Stomach smooth muscle (tissue), 2 donors: ENCODE measurements around the gene FOXB1.

Experiments used
- H3K27ac ChIP-seq: one replicate; pipeline ENCODE4 v1.7.0; 2013; ENCODE audit warnings: mild to moderate bottlenecking, low read length, inconsistent platforms
- H3K27me3 ChIP-seq, 2 donors: one replicate each; pipeline ENCODE4 v1.7.0; 2013; ENCODE audit warnings: low read length in 2 of 2; ENCODE audit not compliant: insufficient read depth in 2 of 2, control insufficient read depth in 1 of 2
- H3K36me3 ChIP-seq, 2 donors: one replicate each; pipeline ENCODE4 v1.7.0; 2013; ENCODE audit warnings: low read length in 2 of 2; ENCODE audit not compliant: control insufficient read depth in 2 of 2, insufficient read depth in 2 of 2
- H3K4me1 ChIP-seq: one replicate; pipeline ENCODE4 v1.7.0; 2013; ENCODE audit warnings: low read length; ENCODE audit not compliant: control insufficient read depth, insufficient read depth
- H3K4me3 ChIP-seq, 2 donors: one replicate each; pipeline ENCODE4 v1.7.0; 2013; ENCODE audit warnings: low read length in 2 of 2
- H3K9ac ChIP-seq, 2 donors: one replicate each; pipeline ENCODE4 v1.7.0; 2013; ENCODE audit warnings: low read length in 2 of 2, mild to moderate bottlenecking in 1 of 2
- H3K9me3 ChIP-seq, 2 donors: one replicate each; pipeline ENCODE4 v1.7.0; 2013; ENCODE audit warnings: low read length in 2 of 2; ENCODE audit not compliant: control insufficient read depth in 2 of 2
- donor health status: healthy.
- donor health status: Pancreatic carcinoma.

The FOXB1 gene

DNA sequence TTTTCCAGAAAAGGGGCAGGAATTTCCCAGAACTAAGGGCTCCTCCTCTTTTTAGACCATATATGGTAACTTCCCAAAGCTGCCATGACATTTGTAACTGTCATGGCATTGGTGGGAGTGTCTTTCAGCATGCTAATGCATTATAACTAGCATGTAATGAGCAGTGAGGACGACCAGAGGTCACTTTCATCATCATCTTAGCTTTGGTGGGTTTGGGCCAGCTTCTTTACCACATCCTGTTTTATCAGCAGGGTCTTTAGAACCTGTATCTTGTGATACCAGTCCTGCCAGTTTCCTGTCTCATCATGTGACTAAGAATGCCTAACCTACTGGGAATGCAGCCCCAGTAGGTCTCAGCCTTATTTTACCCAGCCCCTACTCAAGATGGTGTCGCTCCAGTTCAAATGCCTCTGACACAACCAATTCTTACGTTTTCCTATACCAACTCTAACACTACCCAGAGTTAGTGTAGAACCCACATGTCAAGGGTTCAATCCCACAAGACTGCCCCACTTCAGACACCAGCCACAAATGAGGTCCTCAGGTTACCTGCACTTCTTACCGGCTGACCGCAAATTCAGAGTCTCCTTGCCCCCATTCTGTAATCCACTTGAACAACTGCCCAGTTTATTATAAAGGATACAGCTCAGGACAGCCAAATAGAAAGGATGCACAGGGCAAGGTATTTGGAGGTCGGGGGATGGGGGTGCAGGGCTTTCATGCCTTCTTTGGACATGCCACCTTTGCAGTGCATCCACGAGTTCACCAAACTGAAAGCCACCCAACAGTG lies 17.7 kb downstream of the FOXB1 start:
- Histone ChIP-seq H3K9me3 (no peaks in the 10 kb centered on the region), H3K27me3 (peaks cover 6 to 9% of the 10 kb centered on the region in 2 donors), H3K9ac (no peak overlapping the region), H3K27ac (no peak overlapping the region), H3K4me3 (no peak overlapping the region), H3K4me1 (no peaks in the 10 kb centered on the region), H3K36me3 (no peaks in the 10 kb centered on the region)

DNA sequence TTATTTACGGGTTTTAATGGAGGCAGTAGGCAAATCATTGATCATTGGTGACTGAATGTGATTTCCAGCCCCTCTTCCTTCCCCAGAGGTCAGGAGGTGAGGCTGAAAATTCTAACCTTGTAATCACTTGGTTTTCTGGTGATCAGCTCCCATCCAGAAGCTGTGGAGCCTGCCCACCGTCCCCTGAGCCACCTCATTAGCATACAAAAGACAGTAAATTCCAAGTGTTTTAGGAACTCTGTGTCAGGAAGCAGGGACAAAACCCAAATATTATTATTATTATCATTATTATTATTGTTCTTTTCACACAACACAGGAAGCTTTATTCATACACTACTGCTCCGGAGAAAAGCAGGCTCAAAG lies 18.2 kb downstream of the FOXB1 start:
- Histone ChIP-seq H3K36me3 (no peaks in the 10 kb centered on the region), H3K4me3 (no peak overlapping the region), H3K27ac (no peak overlapping the region), H3K9ac (no peak overlapping the region), H3K4me1 (no peaks in the 10 kb centered on the region), H3K9me3 (no peaks in the 10 kb centered on the region), H3K27me3 (peaks cover 6 to 9% of the 10 kb centered on the region in 2 donors)

DNA sequence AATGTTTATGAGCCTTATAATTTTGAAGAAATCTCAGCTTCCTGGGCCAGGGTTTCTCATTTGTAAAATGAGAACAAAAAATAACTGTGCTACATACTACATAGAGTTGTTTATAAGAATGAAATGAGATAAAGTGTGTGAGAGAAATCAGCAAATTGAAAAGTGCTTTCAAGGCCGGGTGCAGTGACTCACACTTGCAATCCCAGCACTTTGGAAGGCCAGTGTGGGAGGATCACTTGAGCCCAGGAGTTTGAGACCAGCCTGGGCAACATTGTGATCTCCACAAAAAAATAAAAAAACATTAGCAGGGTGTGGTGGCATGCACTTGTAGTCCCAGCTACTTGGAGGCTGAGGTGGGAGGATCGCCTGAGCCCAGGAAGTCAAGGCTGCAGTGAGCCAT lies 22.4 kb downstream of the FOXB1 start:
- H3K4me1 ChIP-seq = no peaks in the 10 kb centered on the region
- no peak overlapping the region for H3K27ac ChIP-seq
- H3K4me3 ChIP-seq = no peak overlapping the region
- peaks cover 0 to 3% of the 10 kb centered on the region in 2 donors for H3K9me3 ChIP-seq
- H3K36me3 ChIP-seq = no peaks in the 10 kb centered on the region
- peaks cover 5 to 6% of the 10 kb centered on the region in 2 donors for H3K27me3 ChIP-seq
- no peak overlapping the region for H3K9ac ChIP-seq

DNA sequence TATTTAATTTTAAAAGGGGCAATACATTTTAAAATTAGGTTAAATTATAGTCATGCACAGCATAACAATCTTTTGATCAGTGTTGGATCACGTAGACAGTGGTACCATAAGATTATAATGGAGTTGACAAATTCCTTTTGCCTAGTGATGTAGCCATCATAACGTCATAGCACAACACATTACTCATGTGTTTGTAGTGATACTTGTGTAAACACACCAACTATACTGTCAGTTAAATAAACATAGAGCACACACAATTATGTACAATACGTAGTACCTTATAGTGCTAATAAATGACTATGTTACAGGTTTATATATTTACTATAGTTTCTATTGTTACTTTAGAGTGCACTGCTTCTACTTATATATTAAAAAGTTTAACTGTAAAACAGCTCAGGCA lies 31.2 kb downstream of the FOXB1 start:
- Histone ChIP-seq H3K9me3 (peaks cover 0 to 3% of the 10 kb centered on the region in 2 donors), H3K27me3 (peaks cover 0 to 9% of the 10 kb centered on the region in 2 donors), H3K4me1 (no peaks in the 10 kb centered on the region), H3K36me3 (no peaks in the 10 kb centered on the region), H3K9ac (no peak overlapping the region), H3K27ac (no peak overlapping the region), H3K4me3 (no peak overlapping the region)

DNA sequence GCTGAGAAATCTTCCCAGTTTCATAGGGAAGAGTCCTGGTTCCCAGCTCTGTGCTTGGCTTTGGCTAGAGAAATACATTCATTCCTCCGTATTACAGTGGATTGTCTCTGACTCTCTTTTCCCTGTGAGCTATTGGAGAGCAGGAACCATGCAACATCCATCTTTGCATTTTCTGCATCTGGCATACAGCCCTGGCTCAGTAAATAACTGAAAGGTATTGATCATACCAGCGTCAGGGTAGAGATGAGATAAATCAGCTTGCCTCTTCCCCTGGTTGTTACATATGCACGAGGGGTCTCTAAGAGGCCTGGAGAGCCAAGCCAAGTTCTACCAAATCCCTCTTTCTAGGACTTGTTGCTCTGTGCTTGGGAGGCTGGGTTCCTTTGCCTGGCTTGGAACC lies 35.2 kb downstream of the FOXB1 start:
- Histone ChIP-seq H3K27me3 (peaks cover 3 to 12% of the 10 kb centered on the region in 2 donors), H3K27ac (no peak overlapping the region), H3K4me1 (no peaks in the 10 kb centered on the region), H3K9me3 (no peaks in the 10 kb centered on the region), H3K36me3 (no peaks in the 10 kb centered on the region), H3K4me3 (no peak overlapping the region), H3K9ac (no peak overlapping the region)

DNA sequence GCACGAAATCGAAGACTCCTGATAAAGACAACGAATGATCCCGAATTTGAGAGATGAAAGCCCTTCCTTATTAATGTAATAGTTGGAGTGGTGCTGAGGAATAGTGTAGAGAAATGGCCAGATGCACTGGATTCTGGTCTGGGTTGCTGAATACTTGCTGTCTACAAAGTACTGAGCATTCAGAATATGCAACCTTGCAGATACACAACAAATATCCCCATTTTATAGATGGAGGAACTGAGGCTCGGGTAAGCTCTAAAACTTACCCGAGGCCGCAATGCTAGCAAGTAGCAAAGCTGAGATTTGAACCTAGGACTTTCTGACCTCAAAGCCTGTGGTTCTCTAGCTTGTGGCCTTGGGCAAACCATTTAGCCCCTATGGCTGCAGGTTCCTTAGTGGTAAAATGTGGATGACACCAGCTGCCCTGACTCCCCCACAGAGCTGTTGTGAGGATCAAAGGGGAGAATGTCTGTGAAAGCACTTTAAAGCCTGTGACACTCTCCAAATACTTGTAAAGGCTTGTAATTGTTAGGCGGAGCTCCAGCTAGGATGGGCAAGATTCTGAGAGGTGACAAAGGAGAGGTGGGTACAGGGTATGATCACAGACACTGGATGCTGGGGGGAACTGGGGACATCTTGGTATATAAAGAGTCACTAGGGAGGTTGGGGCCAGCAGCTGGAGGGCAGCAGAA lies 39.8 kb downstream of the FOXB1 start:
- Histone ChIP-seq H3K9me3 (no peaks in the 10 kb centered on the region), H3K4me1 (no peaks in the 10 kb centered on the region), H3K4me3 (no peak overlapping the region), H3K27ac (no peak overlapping the region), H3K9ac (no peak overlapping the region), H3K27me3 (peaks cover 3 to 10% of the 10 kb centered on the region in 2 donors), H3K36me3 (no peaks in the 10 kb centered on the region)

DNA sequence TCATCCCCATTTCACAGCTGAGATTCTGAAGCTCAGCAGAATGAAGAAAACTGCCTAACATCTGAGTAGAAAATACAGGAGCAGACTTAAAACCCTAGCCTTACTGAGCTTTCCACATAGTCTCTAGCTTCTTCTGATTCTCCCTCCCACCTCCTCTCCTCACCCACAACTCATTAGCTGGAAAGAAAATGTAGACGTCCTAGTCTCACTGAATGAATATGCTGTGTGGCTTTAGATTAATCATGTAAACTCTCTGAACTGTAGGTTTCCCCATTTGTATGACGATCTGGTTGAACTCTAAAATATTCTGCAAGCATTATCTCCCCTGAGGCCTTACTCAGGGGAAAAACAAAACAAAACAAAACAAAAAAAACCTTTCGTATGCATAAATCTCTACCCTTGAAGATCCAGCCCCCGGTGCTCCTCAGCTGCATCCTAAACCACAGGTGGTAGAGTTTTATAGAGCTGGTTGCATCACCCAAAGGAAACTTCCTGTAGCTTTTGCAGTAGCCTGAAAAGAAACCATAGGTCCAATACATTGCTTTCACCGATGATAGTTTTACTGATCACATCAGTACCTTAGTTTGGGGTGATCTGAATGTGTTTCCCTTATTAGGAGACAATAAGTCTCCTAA lies 40.6 kb downstream of the FOXB1 start:
- Histone ChIP-seq H3K4me1 (no peaks in the 10 kb centered on the region), H3K9me3 (peaks cover under 1 to 4% of the 10 kb centered on the region in 2 donors), H3K36me3 (no peaks in the 10 kb centered on the region), H3K27me3 (peaks cover 3 to 4% of the 10 kb centered on the region in 2 donors), H3K4me3 (no peak overlapping the region), H3K27ac (no peak overlapping the region), H3K9ac (no peak overlapping the region)

DNA sequence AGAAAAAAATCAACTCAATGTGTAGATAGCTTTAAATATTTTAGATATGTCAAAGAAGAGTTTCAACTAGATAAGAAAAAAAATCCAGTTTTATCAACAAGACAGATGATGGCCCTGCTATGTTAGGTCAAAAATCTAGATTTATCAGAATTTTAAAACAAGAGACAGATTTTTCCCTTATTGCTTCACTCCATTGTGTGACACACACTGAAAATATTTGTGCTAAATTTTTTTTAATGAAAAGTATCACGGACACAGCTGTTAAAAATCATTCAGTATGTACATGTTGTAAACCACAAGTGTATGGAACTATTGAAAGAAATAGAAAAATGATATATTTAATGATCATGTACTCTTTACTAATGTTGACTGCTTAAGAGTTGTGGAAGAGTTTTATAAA lies 43.6 kb downstream of the FOXB1 start:
- peaks cover 3 to 8% of the 10 kb centered on the region in 2 donors for H3K9me3 ChIP-seq
- no peak overlapping the region for H3K4me3 ChIP-seq
- no peaks in the 10 kb centered on the region for H3K4me1 ChIP-seq
- H3K9ac ChIP-seq = no peak overlapping the region
- H3K27me3 ChIP-seq = peaks cover 3 to 4% of the 10 kb centered on the region in 2 donors
- no peak overlapping the region for H3K27ac ChIP-seq
- H3K36me3 ChIP-seq = no peaks in the 10 kb centered on the region

DNA sequence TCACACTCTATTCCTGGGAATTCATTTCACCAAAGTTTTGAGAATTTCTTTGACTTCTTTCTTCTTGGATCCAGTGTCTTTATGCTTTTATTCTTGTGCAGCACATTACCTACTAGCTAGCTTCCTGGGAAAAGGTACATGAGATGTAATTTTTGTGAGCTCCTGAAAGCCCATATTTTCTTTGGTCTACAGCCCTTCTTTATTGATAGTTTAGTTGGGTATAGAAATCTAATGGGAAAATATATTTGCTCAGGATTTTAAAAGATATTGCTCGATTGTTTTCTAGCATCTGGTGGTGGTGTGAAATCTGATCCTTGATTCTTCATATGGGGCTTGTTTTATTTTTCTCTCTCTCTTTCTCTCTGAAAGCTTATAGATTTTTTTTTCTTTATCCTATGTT lies 45.8 kb downstream of the FOXB1 start:
- Histone ChIP-seq H3K4me3 (no peak overlapping the region), H3K27me3 (peaks cover 0 to 3% of the 10 kb centered on the region in 2 donors), H3K27ac (no peak overlapping the region), H3K4me1 (no peaks in the 10 kb centered on the region), H3K9me3 (peaks cover 3 to 8% of the 10 kb centered on the region in 2 donors), H3K9ac (no peak overlapping the region), H3K36me3 (no peaks in the 10 kb centered on the region)

DNA sequence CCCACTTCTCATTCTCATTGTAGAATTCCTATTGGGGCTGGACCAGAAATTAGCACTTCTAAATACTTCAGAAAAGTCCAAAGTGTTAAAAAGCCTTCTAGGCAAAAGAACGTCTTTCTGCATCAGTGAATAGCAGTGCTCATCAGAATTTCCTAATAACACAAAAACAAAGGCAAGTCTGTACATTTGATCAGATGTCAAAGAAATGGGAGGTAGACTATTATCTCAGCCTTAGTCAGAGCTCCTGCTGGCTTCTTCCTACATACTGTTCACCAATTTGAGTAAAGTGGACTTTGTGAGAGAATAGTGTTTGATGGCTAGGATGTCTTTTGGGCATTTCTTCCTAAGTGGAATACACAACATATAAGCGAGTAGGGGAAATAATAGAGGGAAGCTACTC lies 48.7 kb downstream of the FOXB1 start:
- Histone ChIP-seq H3K9ac (no peak overlapping the region), H3K9me3 (peaks cover 5 to 8% of the 10 kb centered on the region in 2 donors), H3K27me3 (peaks cover 0 to 3% of the 10 kb centered on the region in 2 donors), H3K4me3 (no peak overlapping the region), H3K27ac (no peak overlapping the region), H3K36me3 (no peaks in the 10 kb centered on the region), H3K4me1 (no peaks in the 10 kb centered on the region)
